DOHH2 (cell line): Measurements from ENCODE around the gene STXBP4.

ENCODE experiments used
- EZH2phosphoT487 ChIP-seq: fragments of 200-600 bp; sonication (generic); IDR thresholded peaks from 2 replicates; pipeline ENCODE4 v1.6.1; 2017; ENCODE audit warnings: borderline replicate concordance, mild to moderate bottlenecking, antibody characterized with exemption, low read length, moderate library complexity, mixed read lengths
- TF ChIP-seq, protein P1 (sequence below): fragments of 200-600 bp; sonication (generic); IDR thresholded peaks from one replicate; pipeline ENCODE4 v1.5.1; 2014; ENCODE audit warnings: antibody characterized with exemption, mild to moderate bottlenecking, low read depth, low read length; ENCODE audit not compliant: poor library complexity, severe bottlenecking

DNA sequence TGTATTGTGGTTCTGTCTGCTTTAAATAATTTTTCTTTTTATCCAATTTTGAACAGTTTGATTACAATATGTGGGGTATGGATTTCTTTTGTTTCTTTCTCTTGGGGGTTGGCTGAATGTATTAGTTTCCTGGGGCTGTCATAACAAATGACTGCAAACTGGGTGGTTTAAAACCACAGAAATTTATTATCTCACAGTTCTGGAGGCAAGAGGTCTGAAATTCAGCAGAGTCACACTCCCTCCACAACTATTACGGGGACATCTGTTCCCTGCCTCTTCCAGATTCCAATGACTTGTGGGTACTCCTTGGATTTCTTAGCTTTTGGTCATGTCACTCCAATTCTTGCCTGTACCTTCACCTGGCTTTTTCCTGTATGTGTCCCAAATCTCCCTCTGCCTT lies 23.8 kb upstream of the STXBP4 start:
- TF ChIP-seq, protein P1, sequence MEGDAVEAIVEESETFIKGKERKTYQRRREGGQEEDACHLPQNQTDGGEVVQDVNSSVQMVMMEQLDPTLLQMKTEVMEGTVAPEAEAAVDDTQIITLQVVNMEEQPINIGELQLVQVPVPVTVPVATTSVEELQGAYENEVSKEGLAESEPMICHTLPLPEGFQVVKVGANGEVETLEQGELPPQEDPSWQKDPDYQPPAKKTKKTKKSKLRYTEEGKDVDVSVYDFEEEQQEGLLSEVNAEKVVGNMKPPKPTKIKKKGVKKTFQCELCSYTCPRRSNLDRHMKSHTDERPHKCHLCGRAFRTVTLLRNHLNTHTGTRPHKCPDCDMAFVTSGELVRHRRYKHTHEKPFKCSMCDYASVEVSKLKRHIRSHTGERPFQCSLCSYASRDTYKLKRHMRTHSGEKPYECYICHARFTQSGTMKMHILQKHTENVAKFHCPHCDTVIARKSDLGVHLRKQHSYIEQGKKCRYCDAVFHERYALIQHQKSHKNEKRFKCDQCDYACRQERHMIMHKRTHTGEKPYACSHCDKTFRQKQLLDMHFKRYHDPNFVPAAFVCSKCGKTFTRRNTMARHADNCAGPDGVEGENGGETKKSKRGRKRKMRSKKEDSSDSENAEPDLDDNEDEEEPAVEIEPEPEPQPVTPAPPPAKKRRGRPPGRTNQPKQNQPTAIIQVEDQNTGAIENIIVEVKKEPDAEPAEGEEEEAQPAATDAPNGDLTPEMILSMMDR = no peak
- TF ChIP-seq EZH2phosphoT487 = no peak
